ENCODE results near the gene GSN. TPM values are rescaled to one million over a fixed set of nuclear protein-coding genes. Genes with fewer than 3 reads are reported as not detected.

Gene GSN
- total RNA-seq, 1 experiment from 2014 or later, result 333 TPM

- in situ Hi-C loops (cut with HindIII; ENCODE audit: low sequenced_read_pairs), result no loop called here
Measured at GRCh38 chr9:121316378-121316777, 48.4 kb downstream of the GSN start.

GRCh38 chr9:121316852-121317373 lies 49.0 kb downstream of the GSN start:
- in situ Hi-C loops (cut with HindIII; ENCODE audit: low sequenced_read_pairs), result no loop called here
- DNase-seq (ENCODE audit: low spot score), result no peak

More at GRCh38 chr9:121316378-121316777, 48.4 kb downstream of the GSN start:
- DNase-seq (ENCODE audit: low spot score), result no peak

GRCh38 chr9:121317737-121318630 lies 50.0 kb downstream of the GSN start:
- peak; percentile 8 for DNase-seq (ENCODE audit: low spot score)
- in situ Hi-C loops (cut with HindIII; ENCODE audit: low sequenced_read_pairs), result no loop called here

GRCh38 chr9:121318631-121319382 lies 50.8 kb downstream of the GSN start:
- in situ Hi-C loops (cut with HindIII; ENCODE audit: low sequenced_read_pairs), result no loop called here
- no peak for DNase-seq (ENCODE audit: low spot score)

- in situ Hi-C loops (cut with HindIII; ENCODE audit: low sequenced_read_pairs), result no loop called here
Measured at GRCh38 chr9:121319383-121319780, 51.4 kb downstream of the GSN start.

GRCh38 chr9:121321016-121321503 lies 53.1 kb downstream of the GSN start:
- no peak for DNase-seq (ENCODE audit: low spot score)
- in situ Hi-C loops (cut with HindIII; ENCODE audit: low sequenced_read_pairs), result no loop called here

More at GRCh38 chr9:121319383-121319780, 51.4 kb downstream of the GSN start:
- DNase-seq (ENCODE audit: low spot score), result no peak

GRCh38 chr9:121322037-121322736 lies 54.2 kb downstream of the GSN start:
- in situ Hi-C loops (cut with HindIII; ENCODE audit: low sequenced_read_pairs), result no loop called here
- DNase-seq (ENCODE audit: low spot score), result no peak

- DNase-seq (ENCODE audit: low spot score), result no peak
- in situ Hi-C loops (cut with HindIII; ENCODE audit: low sequenced_read_pairs), result no loop called here
Measured at GRCh38 chr9:121322737-121323448, 54.9 kb downstream of the GSN start.

GRCh38 chr9:121323449-121324151 lies 55.6 kb downstream of the GSN start:
- no peak for DNase-seq (ENCODE audit: low spot score)
- in situ Hi-C loops (cut with HindIII; ENCODE audit: low sequenced_read_pairs), result no loop called here

GRCh38 chr9:121324316-121324715 lies 56.4 kb downstream of the GSN start:
- no peak for DNase-seq (ENCODE audit: low spot score)
- in situ Hi-C loops (cut with HindIII; ENCODE audit: low sequenced_read_pairs), result no loop called here

GRCh38 chr9:121324755-121325154 lies 56.8 kb downstream of the GSN start:
- no peak for DNase-seq (ENCODE audit: low spot score)
- in situ Hi-C loops (cut with HindIII; ENCODE audit: low sequenced_read_pairs), result no loop called here

GRCh38 chr9:121325387-121325786 lies 57.4 kb downstream of the GSN start:
- in situ Hi-C loops (cut with HindIII; ENCODE audit: low sequenced_read_pairs), result no loop called here

GRCh38 chr9:121326130-121326838 lies 58.3 kb downstream of the GSN start:
- in situ Hi-C loops (cut with HindIII; ENCODE audit: low sequenced_read_pairs), result no loop called here
- peak; percentile 53 for DNase-seq (ENCODE audit: low spot score)

More at GRCh38 chr9:121325387-121325786, 57.4 kb downstream of the GSN start:
- DNase-seq (ENCODE audit: low spot score), result no peak

GRCh38 chr9:121326901-121327613 lies 59.1 kb downstream of the GSN start:
- in situ Hi-C loops (cut with HindIII; ENCODE audit: low sequenced_read_pairs), result no loop called here
- no peak for DNase-seq (ENCODE audit: low spot score)

- in situ Hi-C loops (cut with HindIII; ENCODE audit: low sequenced_read_pairs), result no loop called here
- no peak for DNase-seq (ENCODE audit: low spot score)
Measured at GRCh38 chr9:121328476-121328875, 60.5 kb downstream of the GSN start.

GRCh38 chr9:121328876-121329681 lies 61.1 kb downstream of the GSN start:
- no peak for DNase-seq (ENCODE audit: low spot score)
- in situ Hi-C loops (cut with HindIII; ENCODE audit: low sequenced_read_pairs), result no loop called here
